HG03064 (cell line): ENCODE measurements around the gene MS4A4A.
"Not testable (repeated sequence)": the region's sequence is repeated elsewhere in the genome, so short reads cannot be mapped to it uniquely, and the experiment has no call there.

Experiments used
- ATAC-seq: cut with Tn5 transposase; IDR thresholded peaks from one replicate; pipeline ENCODE4 v1.9.1; 2021; ENCODE audit warnings: low read depth; ENCODE audit not compliant: unreplicated experiment

Gene MS4A4A

GRCh38 chr11:60301178-60301577 lies 20.7 kb downstream of the MS4A4A start:
- ATAC-seq = no peak

- ATAC-seq = not testable (repeated sequence)
These were observed 21.4 kb downstream of the MS4A4A start for GRCh38 chr11:60301884-60302283.

- no peak for ATAC-seq
These were observed 23.2 kb downstream of the MS4A4A start for GRCh38 chr11:60303661-60304060.

DNA sequence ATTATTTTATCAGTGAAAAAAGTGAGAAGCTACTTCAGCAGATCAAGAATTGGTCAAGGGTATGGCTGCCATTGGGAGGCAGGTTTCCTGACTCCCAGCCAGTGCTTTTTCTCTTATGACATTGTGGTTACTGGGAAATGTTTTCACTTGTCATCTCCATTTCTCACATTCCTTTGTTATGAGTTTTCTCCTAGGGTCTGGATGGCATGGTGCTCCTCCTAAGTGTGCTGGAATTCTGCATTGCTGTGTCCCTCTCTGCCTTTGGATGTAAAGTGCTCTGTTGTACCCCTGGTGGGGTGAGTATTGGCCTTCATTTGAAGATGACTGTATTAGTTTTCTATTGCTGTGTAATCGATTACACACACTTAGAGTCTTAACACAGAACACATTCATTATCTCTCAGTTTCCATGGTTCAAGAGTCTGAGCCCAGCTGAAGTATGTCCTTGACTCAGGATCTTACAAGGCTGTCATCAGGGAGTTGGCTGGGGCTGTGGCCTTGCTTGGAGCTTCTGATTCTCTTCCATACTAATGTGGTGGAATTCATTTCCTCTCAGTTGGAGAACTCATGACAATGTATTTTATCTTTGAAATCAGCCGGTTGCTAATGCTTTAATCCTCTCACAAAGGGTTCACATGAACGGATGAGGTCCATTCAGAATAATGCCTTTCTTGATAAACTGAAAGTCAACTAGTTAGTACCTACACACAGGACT lies 25.6 kb downstream of the MS4A4A start:
- ATAC-seq = no peak

- ATAC-seq = no peak
These were observed 27.2 kb downstream of the MS4A4A start for GRCh38 chr11:60307507-60308195.

DNA sequence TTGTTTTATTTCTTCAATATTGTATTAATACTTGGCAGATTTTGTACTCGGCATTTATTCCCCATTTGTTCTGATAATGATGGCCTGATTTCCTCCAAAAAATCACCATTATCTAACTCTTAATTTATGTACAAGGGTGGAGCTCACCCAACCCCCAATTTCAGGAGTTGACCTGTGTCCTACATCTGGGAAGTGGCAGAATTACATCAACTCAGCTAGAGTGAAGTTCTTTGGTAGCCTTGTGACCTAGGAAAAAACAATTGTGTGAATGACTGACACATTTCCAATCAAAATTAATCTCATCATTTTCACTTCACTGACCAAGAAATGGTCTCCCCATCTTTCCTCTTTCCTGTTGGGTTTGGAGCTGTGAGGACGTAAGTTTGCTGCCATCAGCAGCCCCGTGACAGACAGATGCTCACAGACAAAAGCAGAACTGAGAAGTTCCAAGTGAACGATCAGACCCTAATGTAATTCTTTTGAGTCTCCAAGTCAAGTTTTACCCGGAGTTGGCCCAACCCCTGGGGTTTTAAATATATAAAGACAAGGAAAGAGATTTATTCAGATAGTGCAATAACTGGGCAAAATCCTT lies 30.0 kb downstream of the MS4A4A start:
- no peak for ATAC-seq

DNA sequence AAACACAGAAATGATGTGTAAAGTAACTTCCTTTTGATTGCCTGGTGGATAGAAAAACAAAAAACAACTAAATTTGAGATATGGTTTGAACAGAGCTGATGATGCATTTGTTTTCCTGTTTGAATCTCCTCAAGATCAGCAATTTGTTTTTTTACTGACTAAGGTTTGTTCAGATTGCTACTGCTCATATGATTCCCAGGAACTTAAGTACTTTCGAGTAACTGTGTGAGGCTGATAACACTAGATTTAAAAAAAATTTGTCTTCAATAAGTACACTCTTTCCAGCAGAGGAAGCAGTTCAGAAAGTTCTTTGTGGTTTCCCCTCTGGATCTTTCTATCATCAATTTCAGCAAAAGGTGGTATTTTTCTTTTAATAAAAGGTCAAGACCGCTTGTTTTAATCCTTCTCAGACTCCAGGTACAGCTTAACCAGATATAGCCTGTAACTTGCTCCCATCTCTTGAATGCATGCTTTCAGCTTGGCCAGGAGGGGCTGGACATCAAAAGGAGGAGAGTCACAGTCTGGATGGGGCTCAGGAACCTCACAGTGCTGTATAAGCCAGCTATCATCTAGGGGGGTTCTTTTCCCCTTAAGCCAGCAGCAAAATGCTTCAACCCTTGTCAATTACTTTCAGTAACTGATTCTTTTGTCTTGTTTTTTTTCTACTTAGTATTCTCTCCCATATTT lies 34.3 kb downstream of the MS4A4A start:
- no peak for ATAC-seq

DNA sequence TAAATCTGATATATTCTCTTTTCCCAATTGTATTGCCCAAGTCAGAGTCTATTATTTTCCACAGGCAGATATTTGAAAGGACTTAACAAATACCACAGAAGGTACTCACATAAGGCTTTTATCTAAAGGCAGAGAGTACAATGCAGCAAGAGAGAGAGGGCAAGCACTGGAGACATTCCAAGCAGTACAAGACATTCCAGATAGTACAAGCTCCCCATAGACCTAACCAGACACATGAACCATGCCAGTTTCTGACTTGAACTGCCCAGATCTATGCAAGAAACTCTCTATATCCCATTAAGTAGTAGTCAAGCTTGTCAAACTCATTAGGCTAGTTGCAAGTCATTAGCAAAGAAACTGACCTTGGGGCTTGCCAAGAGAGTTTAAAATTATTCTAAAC lies 35.4 kb downstream of the MS4A4A start:
- no peak for ATAC-seq

- ATAC-seq = no peak
These were observed 35.9 kb downstream of the MS4A4A start for GRCh38 chr11:60316317-60316716.

DNA sequence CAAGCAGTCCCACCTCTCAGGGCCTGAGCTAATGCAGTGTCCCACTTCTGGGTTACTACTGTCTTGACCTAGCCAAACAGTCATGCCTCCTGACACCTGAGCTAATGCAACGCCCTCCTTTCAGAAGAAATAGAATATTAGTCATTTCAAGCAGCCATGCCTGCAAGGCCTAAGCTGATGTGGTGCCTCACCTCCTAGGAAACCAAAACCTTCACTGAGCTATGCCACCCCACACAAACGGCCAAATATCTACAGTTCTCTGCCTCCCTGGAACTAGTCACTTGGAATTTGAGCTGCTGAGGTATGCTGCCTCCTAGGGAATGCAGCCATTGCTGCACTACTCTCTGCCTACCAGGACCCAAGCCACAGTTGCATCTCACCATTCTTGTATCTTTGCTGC lies 38.3 kb downstream of the MS4A4A start:
- ATAC-seq = no peak

DNA sequence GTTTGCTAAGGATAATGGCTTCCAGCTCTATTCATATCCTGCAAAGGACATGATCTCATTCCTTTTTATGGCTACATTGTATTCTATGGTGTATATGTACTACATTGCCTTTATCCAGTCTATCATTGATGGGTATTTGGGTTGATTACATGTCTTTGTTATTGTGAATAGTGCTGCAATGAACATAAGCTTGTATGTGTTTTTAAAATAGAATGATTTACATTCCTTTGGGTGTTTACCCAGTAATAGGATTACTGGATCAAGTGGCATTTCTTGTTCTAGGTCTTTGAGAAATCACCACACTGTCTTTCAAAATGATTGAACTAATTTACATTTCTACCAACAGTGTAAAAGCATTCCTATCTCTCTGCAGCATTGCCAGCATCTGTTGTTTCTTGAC lies 40.6 kb downstream of the MS4A4A start:
- ATAC-seq = no peak

- no peak for ATAC-seq
These were observed 46.5 kb downstream of the MS4A4A start, which contains the start of gene MS4A6E for GRCh38 chr11:60326955-60327354. TSS of gene MS4A6E (plus strand) at chr11:60327255. CDS start at chr11:60334896, 7,641 bp downstream.

GRCh38 chr11:60328460-60328859 lies 48.0 kb downstream of the MS4A4A start:
- ATAC-seq = no peak

- ATAC-seq = no peak
These were observed 52.4 kb downstream of the MS4A4A start for GRCh38 chr11:60332846-60333245.

DNA sequence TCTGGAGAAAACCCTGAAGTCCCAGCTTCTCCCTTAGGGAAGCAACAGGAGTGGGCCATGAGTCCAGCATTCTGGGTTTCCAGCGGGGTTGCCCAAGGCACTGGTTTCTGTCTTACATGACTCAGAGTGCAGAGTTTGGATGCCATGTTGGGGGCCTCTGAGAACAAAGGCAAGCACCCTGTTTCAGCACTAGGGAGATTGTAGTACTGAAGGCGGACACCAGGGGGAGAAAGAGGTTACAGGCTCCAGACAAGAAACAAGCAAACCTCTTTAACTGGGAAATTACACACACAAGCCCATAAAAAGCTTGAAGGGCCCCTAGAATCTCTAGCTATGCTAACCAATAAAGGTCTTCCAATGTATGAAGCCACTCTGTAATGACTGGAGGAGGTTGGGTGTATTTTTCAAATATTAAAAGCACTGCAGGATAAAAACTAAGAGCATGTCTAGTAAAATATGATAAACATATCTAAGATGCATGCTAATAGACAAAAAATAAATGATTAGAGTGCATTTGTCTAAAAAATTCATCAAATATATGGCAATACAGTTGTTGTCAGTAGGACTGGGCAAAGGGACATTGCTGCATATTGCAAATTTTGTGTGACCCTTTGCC lies 53.6 kb downstream of the MS4A4A start:
- ATAC-seq = no peak

GRCh38 chr11:60336767-60337391 lies 56.4 kb downstream of the MS4A4A start:
- no peak for ATAC-seq

DNA sequence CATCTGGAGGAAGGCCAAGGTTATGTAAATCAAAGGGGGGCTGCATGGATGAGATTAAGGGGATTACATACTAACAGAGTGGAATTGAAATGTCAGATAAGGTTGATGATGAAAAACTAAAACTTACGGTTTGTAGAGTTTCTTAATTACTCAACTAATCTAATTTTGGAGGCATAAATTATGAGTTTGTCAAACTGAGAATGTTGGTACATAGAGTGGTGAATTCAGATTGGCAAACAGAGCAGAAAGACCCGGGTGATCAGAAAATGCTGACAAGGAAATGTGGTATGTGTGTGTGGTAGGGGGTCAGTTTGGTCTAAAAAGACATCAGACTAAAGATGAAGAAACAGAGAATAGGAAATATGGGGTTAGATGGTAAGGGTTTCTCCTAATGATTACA lies 57.6 kb downstream of the MS4A4A start:
- ATAC-seq = no peak

- no peak for ATAC-seq
These were observed 58.9 kb downstream of the MS4A4A start for GRCh38 chr11:60339356-60339755.

GRCh38 chr11:60343094-60343704 lies 62.7 kb downstream of the MS4A4A start:
- ATAC-seq = no peak

DNA sequence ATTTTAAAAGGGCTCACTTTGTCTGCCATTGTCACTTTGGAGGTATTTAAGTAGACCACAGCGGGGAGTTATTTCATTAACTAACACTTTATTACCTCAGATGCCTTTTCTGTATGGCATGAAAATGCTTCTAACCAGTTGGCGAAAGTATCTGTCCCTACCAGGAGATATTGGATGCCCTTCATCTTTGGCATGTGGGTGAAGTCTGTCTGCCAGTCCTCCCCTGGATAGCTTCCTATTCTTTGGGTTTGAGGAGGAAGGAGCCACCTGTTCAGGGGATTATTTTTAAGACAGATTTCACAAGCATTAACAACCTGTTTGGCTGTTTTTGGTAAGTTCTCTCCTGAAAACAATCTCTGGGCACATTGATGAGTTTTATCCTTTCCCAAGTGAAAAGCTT lies 63.7 kb downstream of the MS4A4A start:
- ATAC-seq = no peak
